Thoracic aorta (tissue), 2 donors: ENCODE data around the gene SLC9A3. TPM values are rescaled to one million over a fixed set of nuclear protein-coding genes. Genes with fewer than 3 reads are reported as not detected.

Experiments
- ATAC-seq: fragments of 150-250 bp; one replicate; pipeline ENCODE4 v1.8.0; 2017; ENCODE audit warnings: low read depth; ENCODE audit not compliant: insufficient number of reproducible peaks, low FRiP score
- DNase-seq: peaks from one replicate; pipeline ENCODE4 v3.0.0-alpha.2; 2020; ENCODE audit warnings: low spot score
- H3K27ac ChIP-seq, 2 donors: fragments of 200-600 bp; sonication (generic); 1 replicate in 1 of 2; 2 replicates in 1 of 2; pipeline ENCODE4 v1.5.1; 2016; ENCODE audit warnings: mild to moderate bottlenecking in 2 of 2, moderate library complexity in 2 of 2
- H3K27me3 ChIP-seq: fragments of 200-600 bp; sonication (generic); replicated peaks from 2 replicates; pipeline ENCODE4 v1.6.0; 2016; ENCODE audit warnings: mild to moderate bottlenecking; ENCODE audit not compliant: insufficient read depth
- H3K36me3 ChIP-seq: fragments of 200-600 bp; sonication (generic); one replicate; pipeline ENCODE4 v1.5.1; 2016
- H3K4me1 ChIP-seq, 2 donors: fragments of 200-600 bp; sonication (generic); 1 replicate in 1 of 2; 2 replicates in 1 of 2; pipeline versions ENCODE4 v1.5.1 to v1.6.0; 2016; ENCODE audit warnings: low read depth in 2 of 2, mild to moderate bottlenecking in 1 of 2; ENCODE audit not compliant: control insufficient read depth in 1 of 2
- H3K4me3 ChIP-seq: fragments of 200-600 bp; sonication (generic); 2 replicates; pipeline ENCODE4 v1.5.1; 2016; ENCODE audit warnings: mild to moderate bottlenecking
- H3K9me3 ChIP-seq: fragments of 200-600 bp; sonication (generic); 2 replicates; pipeline ENCODE4 v1.5.1; 2016
- CTCF ChIP-seq: fragments of 200-600 bp; sonication (generic); IDR thresholded peaks from one replicate; pipeline ENCODE4 v1.5.1; 2019; ENCODE audit warnings: antibody characterized with exemption
- total RNA-seq, 2 donors: library from RNA; depleted of rRNA; stranded (reverse); fragments of >200 nt; gene quantifications; one replicate each; pipeline versions ENCODE4 v1.1.0 to v1.2.3, GENCODE V29; 2016

Gene SLC9A3
- total RNA-seq, 2 donors from 2014 or later, result 1.6 to 1.8 TPM

DNA sequence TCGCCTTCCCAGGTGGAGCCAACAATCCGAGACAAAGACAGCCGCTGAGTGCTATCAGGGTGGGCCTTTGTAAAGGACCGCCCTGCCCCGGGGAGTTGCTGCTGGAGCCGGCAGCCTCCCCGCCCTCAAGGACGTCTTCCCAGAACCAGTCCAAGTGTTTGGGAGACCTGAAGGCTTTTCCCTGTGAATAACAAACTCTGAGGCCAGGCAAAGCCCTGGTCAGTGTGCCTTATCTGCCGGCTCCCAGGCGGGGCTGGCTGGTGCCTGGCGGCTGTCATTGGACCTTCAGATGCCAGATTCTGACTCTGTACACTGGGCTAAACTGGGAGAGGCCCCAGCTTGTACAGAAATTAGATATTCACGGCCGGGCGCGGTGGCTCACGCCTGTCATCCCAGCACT lies 2.1 kb downstream of the SLC9A3 start:
- no peak for TF ChIP-seq CTCF
- Histone ChIP-seq H3K4me1 (peaks cover 0 to 16% of the 10 kb centered on the region in 2 donors), H3K9me3 (no peaks in the 10 kb centered on the region), H3K36me3 (no peaks in the 10 kb centered on the region), H3K27ac (no peak overlapping the region), H3K27me3 (no peaks in the 10 kb centered on the region), H3K4me3 (no peak overlapping the region)
- DNase-seq (no peak), ATAC-seq (no peak)

DNA sequence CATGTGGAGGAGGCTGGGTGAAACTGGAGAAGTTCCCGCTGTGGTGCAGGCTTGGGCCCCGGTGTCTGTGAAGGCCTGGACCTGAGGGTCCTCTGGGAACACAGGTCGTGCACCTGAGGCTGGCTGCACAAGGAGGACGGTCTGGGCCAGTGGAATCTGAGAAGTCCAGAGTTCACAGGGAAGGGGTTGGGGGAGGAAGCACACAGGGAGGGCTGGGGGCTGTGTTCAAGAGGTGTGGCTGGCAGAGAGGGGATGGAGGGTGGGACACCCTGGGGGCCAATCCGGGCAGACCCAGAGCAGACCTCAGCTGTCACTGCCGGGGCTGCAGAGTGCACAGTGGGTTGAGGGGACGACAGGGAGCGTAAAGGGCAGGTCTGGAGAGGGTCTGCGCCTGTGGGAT lies 2.6 kb downstream of the SLC9A3 start:
- Histone ChIP-seq H3K27me3 (no peaks in the 10 kb centered on the region), H3K4me3 (no peak overlapping the region), H3K27ac (no peak overlapping the region), H3K4me1 (peaks cover 0 to 16% of the 10 kb centered on the region in 2 donors), H3K36me3 (no peaks in the 10 kb centered on the region), H3K9me3 (no peaks in the 10 kb centered on the region)
- no peak for DNase-seq
- ATAC-seq, result no peak
- no peak for TF ChIP-seq CTCF

DNA sequence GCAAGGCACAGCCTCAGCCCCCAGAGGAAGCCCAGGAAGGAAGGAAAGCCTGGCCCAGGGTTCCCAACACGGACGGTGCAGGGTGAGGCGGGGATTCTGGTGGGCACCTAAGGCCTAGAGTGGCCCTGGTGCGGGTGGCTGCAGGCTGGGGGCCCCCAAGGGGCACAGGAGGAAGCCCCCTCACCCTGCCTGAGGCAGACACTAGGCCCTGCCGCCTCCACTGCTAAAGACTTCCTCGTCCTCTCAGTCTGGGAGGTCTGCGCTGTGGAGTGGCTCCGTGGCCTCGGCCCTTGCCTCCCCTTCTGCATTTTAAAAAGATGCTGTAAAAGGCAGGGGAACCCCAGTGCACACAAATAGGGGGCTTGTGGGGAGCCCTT lies 3.4 kb downstream of the SLC9A3 start:
- peaks cover 0 to 16% of the 10 kb centered on the region in 2 donors for H3K4me1 ChIP-seq
- no peaks in the 10 kb centered on the region for H3K27me3 ChIP-seq
- H3K27ac ChIP-seq, result no peak overlapping the region
- H3K4me3 ChIP-seq, result no peak overlapping the region
- DNase-seq (no peak), ATAC-seq (no peak)
- H3K36me3 ChIP-seq, result no peaks in the 10 kb centered on the region
- no peaks in the 10 kb centered on the region for H3K9me3 ChIP-seq
- TF ChIP-seq CTCF, result no peak

DNA sequence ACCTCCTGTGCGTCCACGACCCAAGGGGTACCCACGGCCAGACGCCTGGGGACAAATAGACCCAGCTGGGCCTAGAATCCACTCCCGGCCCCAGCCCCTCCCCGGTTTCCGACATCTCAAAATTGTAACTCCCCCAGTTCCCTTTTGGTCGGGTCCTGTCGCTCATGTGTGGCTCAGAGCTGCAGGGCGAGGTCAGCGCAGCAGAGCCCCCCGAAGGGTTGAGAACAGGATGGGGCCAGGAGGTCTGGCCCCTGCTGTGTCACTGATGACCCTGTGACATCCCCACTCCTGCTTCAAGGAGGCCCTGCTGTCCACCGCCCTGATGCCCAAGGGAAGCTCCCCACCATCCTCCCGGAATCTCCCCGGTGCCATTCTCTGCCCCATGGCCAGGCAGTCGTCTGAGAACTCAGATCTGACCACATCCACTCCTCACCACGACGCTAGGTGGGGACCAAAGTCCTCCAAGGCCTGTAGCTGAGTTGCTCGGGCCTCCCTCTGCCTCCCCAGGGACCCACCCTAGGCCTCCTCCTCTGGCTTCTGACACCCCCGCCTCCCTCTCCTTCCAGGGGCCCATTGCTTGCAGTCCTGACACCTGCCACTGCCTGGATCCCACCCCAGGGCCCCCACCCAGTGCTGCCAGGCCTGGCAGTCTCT lies 3.9 kb downstream of the SLC9A3 start:
- Histone ChIP-seq H3K27me3 (no peaks in the 10 kb centered on the region), H3K9me3 (no peaks in the 10 kb centered on the region), H3K27ac (no peak overlapping the region), H3K4me1 (peaks cover 0 to 16% of the 10 kb centered on the region in 2 donors), H3K4me3 (no peak overlapping the region), H3K36me3 (no peaks in the 10 kb centered on the region)
- ATAC-seq, result no peak
- no peak for DNase-seq
- no peak for TF ChIP-seq CTCF

GRCh38 chr5:518721-519120 lies 5.5 kb downstream of the SLC9A3 start:
- Histone ChIP-seq H3K9me3 (no peaks in the 10 kb centered on the region), H3K4me1 (peaks cover 0 to 4% of the 10 kb centered on the region in 2 donors), H3K36me3 (no peaks in the 10 kb centered on the region), H3K27me3 (no peaks in the 10 kb centered on the region), H3K4me3 (no peak overlapping the region), H3K27ac (no peak overlapping the region)
- ATAC-seq, result no peak
- no peak for TF ChIP-seq CTCF
- no peak for DNase-seq
